Smooth muscle cell (in vitro differentiated cells): Measurements from ENCODE around the gene UTP4. TPM values are rescaled to one million over a fixed set of nuclear protein-coding genes. Genes with fewer than 3 reads are reported as not detected.
"Not testable (repeated sequence)": the region's sequence is repeated elsewhere in the genome, so short reads cannot be mapped to it uniquely, and the experiment has no call there.

Experiments used
- DNase-seq: peaks from one replicate; lab custom pipeline; 2025; ENCODE audit not compliant: unreplicated experiment; lab: John Stamatoyannopoulos, UW
- H2AFZ ChIP-seq: fragments of 200-600 bp; sonication (generic); 2 replicates; pipeline ENCODE4 v1.6.0; 2016; ENCODE audit warnings: antibody characterized with exemption, low read depth, mild to moderate bottlenecking
- H3F3A ChIP-seq: fragments of 200-600 bp; sonication (generic); 2 replicates; pipeline ENCODE4 v1.6.0; 2017; ENCODE audit warnings: antibody characterized with exemption, low read depth
- H3K27ac ChIP-seq: fragments of 200-600 bp; sonication (generic); 2 replicates; pipeline ENCODE4 v1.5.1; 2016; ENCODE audit warnings: low read depth, mild to moderate bottlenecking
- H3K27me3 ChIP-seq: fragments of 200-600 bp; sonication (generic); 2 replicates; pipeline ENCODE4 v1.6.1; 2016; ENCODE audit warnings: low read depth, mild to moderate bottlenecking
- H3K36me3 ChIP-seq: fragments of 200-600 bp; sonication (generic); 2 replicates; pipeline ENCODE4 v1.5.1; 2016; ENCODE audit warnings: low read depth
- H3K4me1 ChIP-seq: fragments of 200-600 bp; sonication (generic); 2 replicates; pipeline ENCODE4 v1.5.1; 2016; ENCODE audit warnings: low read depth
- H3K4me2 ChIP-seq: fragments of 200-600 bp; sonication (generic); 2 replicates; pipeline ENCODE4 v1.6.0; 2016; ENCODE audit warnings: mild to moderate bottlenecking
- H3K4me3 ChIP-seq: fragments of 200-600 bp; sonication (generic); 2 replicates; pipeline ENCODE4 v1.5.1; 2016; ENCODE audit warnings: mild to moderate bottlenecking
- H3K79me2 ChIP-seq: fragments of 200-600 bp; sonication (generic); 2 replicates; pipeline ENCODE4 v1.6.0; 2016; ENCODE audit warnings: low read depth, mild to moderate bottlenecking
- H3K9ac ChIP-seq: fragments of 200-600 bp; sonication (generic); 2 replicates; pipeline ENCODE4 v1.6.0; 2016; ENCODE audit warnings: low read depth
- H3K9me3 ChIP-seq: fragments of 200-600 bp; sonication (generic); replicated peaks from 2 replicates; pipeline ENCODE4 v1.5.1; 2016; ENCODE audit warnings: low read depth
- H4K20me1 ChIP-seq: fragments of 200-600 bp; sonication (generic); 2 replicates; pipeline ENCODE4 v1.6.0; 2016; ENCODE audit warnings: low read depth
- WGBS: methylation state at CpG from one replicate; pipeline ENCODE4 v1.1.7; 2016; ENCODE audit warnings: low lambda C conversion rate; 5-methylcytosine and 5-hydroxymethylcytosine counted together
- polyA plus RNA-seq: library from polyadenylated mRNA; unstranded; fragments of >200 nt; fragmentation: Nextera tagmentation; extraction: Ambion mirVana; gene quantifications from 2 replicates; pipeline ENCODE4 v1.2.1, GENCODE V29; 2016
- total RNA-seq: library from RNA; depleted of rRNA; stranded (reverse); fragments of >200 nt; gene quantifications from 2 replicates; pipeline ENCODE4 v1.2.3, GENCODE V29; 2014
- TF ChIP-seq, protein P1 (sequence below): fragments of 200-600 bp; sonication (generic); IDR thresholded peaks from 2 replicates; pipeline ENCODE4 v1.5.1; 2017; ENCODE audit warnings: borderline replicate concordance, mild to moderate bottlenecking, antibody characterized with exemption; ENCODE audit not compliant: insufficient read depth, poor library complexity, severe bottlenecking

Gene UTP4
- total and polyA plus RNA-seq, 2 experiments from 2014 or later = 20.4 to 29.0 TPM

DNA sequence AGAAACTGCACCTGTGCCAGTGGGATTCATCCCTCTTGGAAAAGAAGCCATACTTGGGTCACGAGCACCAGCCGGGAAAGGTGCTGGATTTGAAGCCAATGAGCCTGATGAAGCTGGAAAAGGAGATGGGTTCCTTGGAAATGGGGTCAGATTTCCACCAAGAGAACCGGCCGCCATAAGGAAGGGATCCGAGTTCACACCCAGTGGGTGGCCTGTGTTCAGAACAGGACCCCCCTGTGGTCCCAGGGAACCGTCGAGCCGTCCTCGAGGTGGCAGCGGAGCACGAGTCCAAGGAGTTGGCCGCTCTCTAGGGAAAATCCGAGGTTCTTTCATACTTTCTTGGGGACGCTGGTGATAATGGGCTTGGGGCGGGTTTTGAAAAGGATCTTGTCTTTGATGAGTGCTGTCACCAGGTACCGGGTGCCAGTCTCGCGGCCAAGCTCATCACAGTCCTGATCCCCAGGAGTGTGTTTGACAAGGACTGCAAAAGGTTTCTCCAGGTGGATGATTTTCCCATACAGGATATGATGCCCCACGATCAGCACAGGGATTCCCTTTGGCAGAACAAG is 12.3 kb upstream of the UTP4 start:
- H4K20me1 ChIP-seq = peaks cover 93% of the 10 kb centered on the region
- H3K9me3 ChIP-seq = no peaks in the 10 kb centered on the region
- 98% methylated on average over 19 of the region's 19 CpGs for WGBS
- H3K36me3 ChIP-seq = no peaks in the 10 kb centered on the region
- H3K4me2 ChIP-seq = no peak overlapping the region
- TF ChIP-seq, protein P1, sequence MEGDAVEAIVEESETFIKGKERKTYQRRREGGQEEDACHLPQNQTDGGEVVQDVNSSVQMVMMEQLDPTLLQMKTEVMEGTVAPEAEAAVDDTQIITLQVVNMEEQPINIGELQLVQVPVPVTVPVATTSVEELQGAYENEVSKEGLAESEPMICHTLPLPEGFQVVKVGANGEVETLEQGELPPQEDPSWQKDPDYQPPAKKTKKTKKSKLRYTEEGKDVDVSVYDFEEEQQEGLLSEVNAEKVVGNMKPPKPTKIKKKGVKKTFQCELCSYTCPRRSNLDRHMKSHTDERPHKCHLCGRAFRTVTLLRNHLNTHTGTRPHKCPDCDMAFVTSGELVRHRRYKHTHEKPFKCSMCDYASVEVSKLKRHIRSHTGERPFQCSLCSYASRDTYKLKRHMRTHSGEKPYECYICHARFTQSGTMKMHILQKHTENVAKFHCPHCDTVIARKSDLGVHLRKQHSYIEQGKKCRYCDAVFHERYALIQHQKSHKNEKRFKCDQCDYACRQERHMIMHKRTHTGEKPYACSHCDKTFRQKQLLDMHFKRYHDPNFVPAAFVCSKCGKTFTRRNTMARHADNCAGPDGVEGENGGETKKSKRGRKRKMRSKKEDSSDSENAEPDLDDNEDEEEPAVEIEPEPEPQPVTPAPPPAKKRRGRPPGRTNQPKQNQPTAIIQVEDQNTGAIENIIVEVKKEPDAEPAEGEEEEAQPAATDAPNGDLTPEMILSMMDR = no peak
- no peak overlapping the region for H2AFZ ChIP-seq
- no peaks in the 10 kb centered on the region for H3F3A ChIP-seq
- no peak overlapping the region for H3K27ac ChIP-seq
- peaks cover 16% of the 10 kb centered on the region for H3K79me2 ChIP-seq
- H3K4me3 ChIP-seq = no peak overlapping the region
- no peaks in the 10 kb centered on the region for H3K27me3 ChIP-seq
- H3K9ac ChIP-seq = no peak overlapping the region
- DNase-seq = no peak
- H3K4me1 ChIP-seq = no peaks in the 10 kb centered on the region

DNA sequence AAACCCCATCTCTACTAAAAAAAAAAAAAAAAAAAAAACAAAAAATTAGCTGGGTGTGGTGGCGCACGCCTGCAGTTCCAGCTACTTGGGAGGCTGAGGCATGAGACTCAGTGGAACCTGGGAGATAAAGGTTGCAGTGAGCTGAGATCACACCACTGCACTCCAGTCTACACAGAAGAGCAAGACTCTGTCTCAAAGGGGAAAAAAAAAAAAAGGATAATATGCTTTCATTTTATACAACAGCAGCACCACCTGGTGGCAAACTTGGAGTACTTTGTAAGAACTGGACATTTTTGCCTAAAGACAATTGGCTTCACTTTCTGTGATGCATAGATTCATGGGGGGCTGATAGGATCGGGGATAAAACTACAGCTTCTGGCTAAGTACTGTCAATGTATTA is 8.5 kb upstream of the UTP4 start:
- Histone ChIP-seq H3K4me3 (no peak overlapping the region), H3K4me1 (no peaks in the 10 kb centered on the region), H3F3A (no peaks in the 10 kb centered on the region), H4K20me1 (peaks cover 98% of the 10 kb centered on the region), H3K36me3 (no peaks in the 10 kb centered on the region), H3K9ac (no peak overlapping the region), H3K27me3 (no peaks in the 10 kb centered on the region), H3K4me2 (no peak overlapping the region), H3K9me3 (no peaks in the 10 kb centered on the region), H3K79me2 (peaks cover 41% of the 10 kb centered on the region), H3K27ac (no peak overlapping the region), H2AFZ (no peak overlapping the region)
- no peak for DNase-seq
- 96% methylated on average over 3 of the region's 3 CpGs for WGBS
- TF ChIP-seq, protein P1 = peak; percentile 70

DNA sequence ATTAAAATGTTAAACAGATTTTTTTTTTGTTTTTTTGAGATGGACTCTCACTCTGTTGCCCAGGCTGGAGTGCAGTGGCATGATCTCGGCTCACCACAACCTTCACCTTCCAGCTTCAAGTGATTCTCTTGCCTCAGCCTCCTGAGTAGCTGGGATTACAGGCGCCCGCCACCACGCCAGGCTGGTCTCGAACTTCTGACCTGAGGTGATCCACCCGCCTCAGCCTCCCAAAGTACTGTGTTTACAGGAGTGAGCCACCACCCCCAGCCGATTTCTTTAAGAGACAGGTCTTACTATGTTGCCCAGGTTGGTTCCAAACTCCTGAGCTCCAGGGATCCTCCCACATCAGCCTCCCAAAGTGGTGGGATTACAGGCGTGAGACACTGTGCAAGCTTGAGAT is 8.0 kb upstream of the UTP4 start:
- not testable (repeated sequence) for H3K27ac ChIP-seq, H3K4me3 ChIP-seq, H2AFZ ChIP-seq, H3K36me3 ChIP-seq, H3K9ac ChIP-seq, H3K4me2 ChIP-seq, H3K9me3 ChIP-seq, DNase-seq, H3F3A ChIP-seq, H3K4me1 ChIP-seq, H3K27me3 ChIP-seq
- peaks cover 46% of the 10 kb centered on the region for H3K79me2 ChIP-seq
- peaks cover 97% of the 10 kb centered on the region for H4K20me1 ChIP-seq
- WGBS = 98% methylated on average over 8 of the region's 8 CpGs

DNA sequence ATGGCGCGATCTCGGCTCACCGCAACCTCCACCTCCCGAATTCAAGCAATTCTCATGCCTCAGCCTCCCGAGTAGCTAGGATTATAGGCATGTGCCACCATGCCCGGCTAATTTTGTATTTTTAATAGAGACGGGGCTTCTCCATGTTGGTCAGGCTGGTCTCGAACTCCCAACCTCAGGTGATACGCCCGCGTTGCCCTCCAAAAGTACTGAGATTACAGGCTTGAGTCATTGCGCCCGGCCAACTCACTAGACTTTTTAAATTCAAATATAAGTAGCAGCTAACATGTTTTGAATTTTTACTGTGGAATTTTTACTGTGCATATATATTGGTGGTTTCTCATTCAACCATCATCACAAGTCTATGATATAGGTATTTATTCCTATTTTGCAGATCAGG is 7.5 kb upstream of the UTP4 start:
- peaks cover 97% of the 10 kb centered on the region for H4K20me1 ChIP-seq
- DNase-seq, H3K9me3 ChIP-seq, H3K4me3 ChIP-seq, H3K9ac ChIP-seq, H3K4me2 ChIP-seq, H3K27me3 ChIP-seq, H3F3A ChIP-seq, H3K4me1 ChIP-seq, H3K27ac ChIP-seq, H3K36me3 ChIP-seq, H2AFZ ChIP-seq: not testable (repeated sequence)
- 96% methylated on average over 14 of the region's 14 CpGs for WGBS
- H3K79me2 ChIP-seq = peaks cover 52% of the 10 kb centered on the region

DNA sequence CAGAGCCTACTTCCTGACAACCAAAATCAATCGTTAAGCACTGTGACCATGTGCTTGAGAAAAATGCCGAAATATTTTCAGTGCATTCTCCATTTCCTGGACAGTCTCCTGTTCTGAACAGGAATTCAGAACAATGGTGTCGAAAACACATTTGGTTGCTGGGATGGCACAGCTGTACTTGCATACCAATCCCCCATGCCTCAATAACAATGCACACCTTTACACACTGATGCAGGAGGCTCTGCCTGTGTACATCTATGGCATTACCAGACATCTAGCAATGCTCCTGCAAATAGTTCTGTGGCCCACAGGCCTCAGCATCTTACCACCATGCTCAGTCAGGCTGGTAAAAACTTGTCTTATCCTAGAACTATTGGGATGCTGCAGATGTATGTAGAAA is 6.2 kb upstream of the UTP4 start:
- H3K4me3 ChIP-seq = no peak overlapping the region
- DNase-seq = no peak
- TF ChIP-seq, protein P1 = no peak
- peaks cover 9% of the 10 kb centered on the region for H3K4me1 ChIP-seq
- peaks cover 97% of the 10 kb centered on the region for H4K20me1 ChIP-seq
- no peak overlapping the region for H3K9ac ChIP-seq
- H3F3A ChIP-seq = no peaks in the 10 kb centered on the region
- no peaks in the 10 kb centered on the region for H3K27me3 ChIP-seq
- H2AFZ ChIP-seq = no peak overlapping the region
- H3K27ac ChIP-seq = no peak overlapping the region
- peaks cover 64% of the 10 kb centered on the region for H3K79me2 ChIP-seq
- no peak overlapping the region for H3K4me2 ChIP-seq
- H3K9me3 ChIP-seq = no peaks in the 10 kb centered on the region
- 95% methylated on average over 3 of the region's 3 CpGs for WGBS
- no peaks in the 10 kb centered on the region for H3K36me3 ChIP-seq

DNA sequence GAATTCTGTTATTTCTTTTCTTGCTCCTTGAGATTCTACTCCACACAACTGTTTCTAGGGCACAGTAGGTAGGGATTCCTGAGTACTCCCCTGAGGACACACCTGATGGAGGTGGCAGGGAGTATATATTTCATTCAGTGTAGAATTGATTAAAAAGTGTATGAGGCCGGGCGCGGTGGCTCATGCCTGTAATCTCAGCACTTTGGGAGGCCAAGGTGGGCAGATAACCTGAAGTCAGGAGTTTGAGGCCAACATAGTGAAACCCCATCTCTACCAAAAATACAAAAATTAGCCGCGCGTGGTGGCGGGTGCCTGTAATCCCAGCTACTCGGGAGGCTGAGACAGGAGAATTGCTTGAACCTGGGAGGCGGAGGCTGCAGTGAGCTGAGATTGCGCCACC is 5.6 kb upstream of the UTP4 start:
- not testable (repeated sequence) for H3K27ac ChIP-seq, H3K4me2 ChIP-seq, H3K9me3 ChIP-seq, H2AFZ ChIP-seq, H3F3A ChIP-seq, DNase-seq, H3K27me3 ChIP-seq, H3K4me3 ChIP-seq, H3K36me3 ChIP-seq, H3K9ac ChIP-seq, H3K4me1 ChIP-seq
- peaks cover 67% of the 10 kb centered on the region for H3K79me2 ChIP-seq
- 98% methylated on average over 10 of the region's 10 CpGs for WGBS
- H4K20me1 ChIP-seq = peaks cover 91% of the 10 kb centered on the region
